ENCODE measurements around the gene ERN1. TPM values are rescaled to one million over a fixed set of nuclear protein-coding genes. Genes with fewer than 3 reads are reported as not detected.

Gene ERN1
- total RNA-seq, 1 donor, result 14.7 TPM

DNA sequence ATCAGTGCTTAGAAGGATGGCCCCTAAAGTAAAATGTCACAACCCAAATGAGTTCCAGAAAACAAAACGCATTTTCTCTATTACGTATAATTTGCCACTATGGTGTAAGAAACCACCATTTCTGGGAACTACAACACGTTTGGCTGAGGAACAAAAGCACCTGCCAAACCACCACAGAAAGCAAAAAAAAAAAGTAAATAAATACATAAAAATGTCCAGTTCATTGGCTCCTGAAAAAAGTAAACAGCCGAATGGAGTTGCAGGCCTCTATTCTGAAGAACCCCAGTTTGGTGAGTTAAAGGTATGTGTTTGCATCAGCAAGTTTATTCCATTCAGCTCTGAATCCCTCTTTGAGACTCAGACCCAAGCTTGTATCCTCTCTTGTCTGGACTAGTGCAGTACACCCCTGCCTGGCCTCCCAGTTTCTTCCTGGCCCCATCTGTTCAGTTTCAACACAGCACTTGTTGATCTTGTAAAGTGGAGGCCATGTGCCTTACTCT is 36.9 kb downstream of the ERN1 start:
- H3K4me3 ChIP-seq (ENCODE audit: low read depth, low read length), result no peak overlapping the region
- peak; percentile 82 for DNase-seq (ENCODE audit: low read depth)
- TF ChIP-seq CTCF (IDR thresholded peaks at IDR 0.05; ENCODE audit: insufficient read depth, low read depth, low read length), result no peak

DNA sequence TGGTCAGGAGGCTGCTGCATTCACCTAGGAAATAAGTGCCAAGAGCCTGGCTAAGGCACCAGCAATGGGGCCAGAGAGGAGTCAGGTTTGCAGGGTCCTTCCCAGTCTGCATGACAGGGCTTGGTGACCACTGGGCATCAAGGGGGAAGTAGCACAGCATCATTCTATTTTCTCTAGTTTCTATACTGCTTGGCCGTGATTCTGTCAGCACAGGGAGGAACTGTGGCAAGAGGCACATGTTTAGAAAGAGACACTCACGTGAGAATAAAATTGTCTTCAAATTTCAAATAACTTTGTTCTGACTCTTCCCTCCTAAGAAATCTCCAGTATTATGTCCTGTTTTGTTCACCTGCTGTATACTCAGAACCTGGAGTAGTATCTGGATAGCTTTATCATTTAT is 37.8 kb downstream of the ERN1 start:
- no peak for TF ChIP-seq CTCF (IDR thresholded peaks at IDR 0.05; ENCODE audit: insufficient read depth, low read depth, low read length)
- no peak for DNase-seq (ENCODE audit: low read depth)
- no peak overlapping the region for H3K4me3 ChIP-seq (ENCODE audit: low read depth, low read length)

GRCh38 chr17:64091571-64091970 is 38.4 kb downstream of the ERN1 start:
- no peak overlapping the region for H3K4me3 ChIP-seq (ENCODE audit: low read depth, low read length)
- DNase-seq (ENCODE audit: low read depth), result no peak
- TF ChIP-seq CTCF (IDR thresholded peaks at IDR 0.05; ENCODE audit: insufficient read depth, low read depth, low read length), result no peak

GRCh38 chr17:64091116-64091515 is 38.8 kb downstream of the ERN1 start:
- no peak overlapping the region for H3K4me3 ChIP-seq (ENCODE audit: low read depth, low read length)
- peak; percentile 57 for DNase-seq (ENCODE audit: low read depth)
- no peak for TF ChIP-seq CTCF (IDR thresholded peaks at IDR 0.05; ENCODE audit: insufficient read depth, low read depth, low read length)

- TF ChIP-seq CTCF (IDR thresholded peaks at IDR 0.05; ENCODE audit: insufficient read depth, low read depth, low read length), result no peak
- no peak for DNase-seq (ENCODE audit: low read depth)
- H3K4me3 ChIP-seq (ENCODE audit: low read depth, low read length), result no peak overlapping the region
Measured at GRCh38 chr17:64090144-64090543, 39.8 kb downstream of the ERN1 start.

- no peak for DNase-seq (ENCODE audit: low read depth)
- no peak overlapping the region for H3K4me3 ChIP-seq (ENCODE audit: low read depth, low read length)
- no peak for TF ChIP-seq CTCF (IDR thresholded peaks at IDR 0.05; ENCODE audit: insufficient read depth, low read depth, low read length)
Measured at GRCh38 chr17:64087252-64088005, 42.5 kb downstream of the ERN1 start.

- TF ChIP-seq CTCF (IDR thresholded peaks at IDR 0.05; ENCODE audit: insufficient read depth, low read depth, low read length), result no peak
- no peak overlapping the region for H3K4me3 ChIP-seq (ENCODE audit: low read depth, low read length)
- DNase-seq (ENCODE audit: low read depth), result no peak
Measured at GRCh38 chr17:64085650-64086005, 44.3 kb downstream of the ERN1 start.
